Neural progenitor cell (in vitro differentiated cells): Measurements from ENCODE around the gene CBLB.

Experiments
- EZH2phosphoT487 ChIP-seq: fragments of 200-600 bp; sonication (generic); IDR thresholded peaks from 2 replicates; pipeline ENCODE4 v1.6.1; 2017; ENCODE audit warnings: antibody characterized with exemption
- TF ChIP-seq, protein P1 (sequence below): fragments of 200-600 bp; sonication (generic); IDR thresholded peaks from 2 replicates; pipeline ENCODE4 v1.5.1; 2017; ENCODE audit warnings: antibody characterized with exemption, mild to moderate bottlenecking

DNA sequence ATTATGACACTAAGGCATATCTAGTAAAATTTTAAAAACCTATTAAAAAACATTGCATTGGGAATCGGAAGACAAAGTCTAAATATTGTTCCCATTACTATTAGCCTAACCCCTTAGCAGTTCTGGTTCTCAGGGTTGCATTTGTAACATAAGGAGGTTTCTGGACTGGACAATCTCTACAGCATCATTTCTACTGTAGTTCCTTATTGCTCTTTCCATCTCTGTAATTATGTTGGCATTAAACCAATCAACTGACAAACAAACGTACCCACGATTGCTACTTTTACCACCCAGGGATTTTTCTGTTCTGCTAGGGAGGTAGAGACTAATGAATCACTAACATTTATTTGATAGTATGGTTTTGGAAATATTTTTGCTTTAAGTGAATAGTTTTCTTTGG lies 190.8 kb downstream of the CBLB start:
- no peak for TF ChIP-seq EZH2phosphoT487
- TF ChIP-seq, protein P1, sequence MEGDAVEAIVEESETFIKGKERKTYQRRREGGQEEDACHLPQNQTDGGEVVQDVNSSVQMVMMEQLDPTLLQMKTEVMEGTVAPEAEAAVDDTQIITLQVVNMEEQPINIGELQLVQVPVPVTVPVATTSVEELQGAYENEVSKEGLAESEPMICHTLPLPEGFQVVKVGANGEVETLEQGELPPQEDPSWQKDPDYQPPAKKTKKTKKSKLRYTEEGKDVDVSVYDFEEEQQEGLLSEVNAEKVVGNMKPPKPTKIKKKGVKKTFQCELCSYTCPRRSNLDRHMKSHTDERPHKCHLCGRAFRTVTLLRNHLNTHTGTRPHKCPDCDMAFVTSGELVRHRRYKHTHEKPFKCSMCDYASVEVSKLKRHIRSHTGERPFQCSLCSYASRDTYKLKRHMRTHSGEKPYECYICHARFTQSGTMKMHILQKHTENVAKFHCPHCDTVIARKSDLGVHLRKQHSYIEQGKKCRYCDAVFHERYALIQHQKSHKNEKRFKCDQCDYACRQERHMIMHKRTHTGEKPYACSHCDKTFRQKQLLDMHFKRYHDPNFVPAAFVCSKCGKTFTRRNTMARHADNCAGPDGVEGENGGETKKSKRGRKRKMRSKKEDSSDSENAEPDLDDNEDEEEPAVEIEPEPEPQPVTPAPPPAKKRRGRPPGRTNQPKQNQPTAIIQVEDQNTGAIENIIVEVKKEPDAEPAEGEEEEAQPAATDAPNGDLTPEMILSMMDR: no peak
